ENCODE results near the gene CAPN2.

GRCh38 chr1:223745731-223746130 is 33.4 kb downstream of the CAPN2 start:
- no peak for TF ChIP-seq TCF4 (CRISPR knock-in tag; IDR thresholded peaks at IDR 0.05; ENCODE audit: borderline replicate concordance)
- TF ChIP-seq ESRRG (CRISPR knock-in tag; IDR thresholded peaks at IDR 0.05), result no peak
- TF ChIP-seq PATZ1 (CRISPR knock-in tag; IDR thresholded peaks at IDR 0.05; ENCODE audit: borderline replicate concordance), result no peak
- no peak for TF ChIP-seq ZFP30 (CRISPR knock-in tag; IDR thresholded peaks at IDR 0.05)
- no peak for TF ChIP-seq ZFP3 (CRISPR knock-in tag; IDR thresholded peaks at IDR 0.05)
- TF ChIP-seq CREB5 (CRISPR knock-in tag; IDR thresholded peaks at IDR 0.05; ENCODE audit: low read depth), result no peak
- no peak for TF ChIP-seq POU6F1 (CRISPR knock-in tag; IDR thresholded peaks at IDR 0.05; ENCODE audit: borderline replicate concordance, low read depth)
- TF ChIP-seq CSRNP3 (CRISPR knock-in tag; IDR thresholded peaks at IDR 0.05), result no peak
- no peak for TF ChIP-seq RARB (CRISPR knock-in tag; IDR thresholded peaks at IDR 0.05)
- no peak for TF ChIP-seq ARNTL (CRISPR knock-in tag; IDR thresholded peaks at IDR 0.05; ENCODE audit: borderline replicate concordance, low read depth)
- no peak for TF ChIP-seq BACH2 (CRISPR knock-in tag; IDR thresholded peaks at IDR 0.05; ENCODE audit: borderline replicate concordance)
- TF ChIP-seq PPARA (CRISPR knock-in tag; IDR thresholded peaks at IDR 0.05; ENCODE audit: borderline replicate concordance), result no peak
- no peak for TF ChIP-seq OSR1 (CRISPR knock-in tag; IDR thresholded peaks at IDR 0.05)

All from SK-N-SH treated with all-trans-retinoic acid at 6 μM for 48 hours (cell line).